ENCODE results near the gene PURA.
"Not testable (repeated sequence)": the region's sequence is repeated elsewhere in the genome, so short reads cannot be mapped to it uniquely, and the experiment has no call there.

The PURA gene

GRCh38 chr5:140153255-140153654 is 39.3 kb downstream of the PURA start:
- TF ChIP-seq CTCF (IDR thresholded peaks at IDR 0.05; ENCODE audit: borderline replicate concordance, control extremely low read depth, extremely low read depth, insufficient read depth, missing control alignments), result no peak
- in situ Hi-C loops (cut with MboI; ENCODE audit: low sequenced_read_pairs, unreplicated experiment), result no loop called here
- no peak for DNase-seq (ENCODE audit: low spot score)

GRCh38 chr5:140153905-140154304 is 40.0 kb downstream of the PURA start:
- in situ Hi-C loops (cut with MboI; ENCODE audit: low sequenced_read_pairs, unreplicated experiment), result no loop called here
- DNase-seq (ENCODE audit: low spot score), result no peak
- TF ChIP-seq CTCF (IDR thresholded peaks at IDR 0.05; ENCODE audit: borderline replicate concordance, control extremely low read depth, extremely low read depth, insufficient read depth, missing control alignments), result no peak

- in situ Hi-C loops (cut with MboI; ENCODE audit: low sequenced_read_pairs, unreplicated experiment), result loop anchor here (5.0 kb wide), 1 partner anchor 83 kb away; no protein-coding TSS in a partner anchor
- not testable (repeated sequence) for DNase-seq (ENCODE audit: low spot score)
These were observed 40.9 kb downstream of the PURA start for GRCh38 chr5:140154710-140155381.

GRCh38 chr5:140157032-140157781 is 43.3 kb downstream of the PURA start:
- DNase-seq (ENCODE audit: low spot score), result peak; percentile 92
- TF ChIP-seq CTCF (IDR thresholded peaks at IDR 0.05; ENCODE audit: borderline replicate concordance, control extremely low read depth, extremely low read depth, insufficient read depth, missing control alignments), result peak; percentile 96
- in situ Hi-C loops (cut with MboI; ENCODE audit: low sequenced_read_pairs, unreplicated experiment), result loop anchor here (5.0 kb wide), 1 partner anchor 85 kb away; no protein-coding TSS in a partner anchor

- no peak for TF ChIP-seq CTCF (IDR thresholded peaks at IDR 0.05; ENCODE audit: borderline replicate concordance, control extremely low read depth, extremely low read depth, insufficient read depth, missing control alignments)
- no peak for DNase-seq (ENCODE audit: low spot score)
- in situ Hi-C loops (cut with MboI; ENCODE audit: low sequenced_read_pairs, unreplicated experiment), result loop anchor here (5.0 kb wide), 1 partner anchor 87 kb away; no protein-coding TSS in a partner anchor
These were observed 45.4 kb downstream of the PURA start for GRCh38 chr5:140159014-140159927.

GRCh38 chr5:140162275-140162674 is 48.4 kb downstream of the PURA start:
- no peak for DNase-seq (ENCODE audit: low spot score)
- TF ChIP-seq CTCF (IDR thresholded peaks at IDR 0.05; ENCODE audit: borderline replicate concordance, control extremely low read depth, extremely low read depth, insufficient read depth, missing control alignments), result no peak
- in situ Hi-C loops (cut with MboI; ENCODE audit: low sequenced_read_pairs, unreplicated experiment), result loop anchor here (10.0 kb wide), 1 partner anchor 193 kb away; no protein-coding TSS in a partner anchor

Measured in GM13976 (cell line).